Measurements from ENCODE around the gene TCF23. TPM values are rescaled to one million over a fixed set of nuclear protein-coding genes. Genes with fewer than 3 reads are reported as not detected.
"Not testable (repeated sequence)": the region's sequence is repeated elsewhere in the genome, so short reads cannot be mapped to it uniquely, and the experiment has no call there.

The TCF23 gene
- total RNA-seq, 1 donor from 2014 or later, result not detected

GRCh38 chr2:27118525-27119329, 30.1 kb upstream of the TCF23 start, which contains the start of gene CGREF1:
TSS of gene CGREF1 (minus strand) at chr2:27119128. CDS start at chr2:27104366, 14,762 bp downstream.
- H3K27me3 Mint-ChIP-seq (ENCODE audit: low read depth), result peaks cover 16% of the 10 kb centered on the region
- H3K4me1 Mint-ChIP-seq (ENCODE audit: low read depth), result peaks cover 16% of the 10 kb centered on the region
- TF ChIP-seq CTCF (IDR thresholded peaks at IDR 0.05), result no peak
- H3K9me3 Mint-ChIP-seq (ENCODE audit: low read depth), result no peaks in the 10 kb centered on the region
- no peaks in the 10 kb centered on the region for H3K36me3 Mint-ChIP-seq (ENCODE audit: low read depth)
- no peak for DNase-seq (ENCODE audit: low spot score)
- H3K27ac Mint-ChIP-seq (ENCODE audit: unreplicated experiment), result no peak within 1 kb of the TSS
- H3K4me3 Mint-ChIP-seq (ENCODE audit: unreplicated experiment), result peak within 1 kb of the TSS; percentile 73

DNA sequence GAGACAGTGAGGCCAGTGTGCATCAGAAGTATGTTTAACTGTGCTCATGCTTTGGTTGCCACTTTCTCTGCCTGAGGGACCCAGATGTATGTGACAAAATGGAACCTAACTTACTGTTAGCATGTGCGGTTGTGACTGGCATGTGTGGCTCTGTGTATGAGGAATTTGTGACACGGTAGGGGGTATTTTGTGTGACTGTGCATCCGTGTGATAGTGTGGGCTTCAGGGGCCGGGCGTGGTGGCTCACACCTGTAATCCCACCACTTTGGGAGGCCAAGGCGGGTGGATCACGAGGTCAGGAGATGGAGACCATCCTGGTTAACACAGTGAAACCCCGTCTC, 29.5 kb upstream of the TCF23 start:
- H3K36me3 Mint-ChIP-seq (ENCODE audit: low read depth); H3K9me3 Mint-ChIP-seq (ENCODE audit: low read depth); DNase-seq (ENCODE audit: low spot score); H3K27ac Mint-ChIP-seq (ENCODE audit: unreplicated experiment): not testable (repeated sequence)
- H3K4me3 Mint-ChIP-seq (ENCODE audit: unreplicated experiment), result peak overlapping the region; percentile 73
- peaks cover 18% of the 10 kb centered on the region for H3K4me1 Mint-ChIP-seq (ENCODE audit: low read depth)
- peaks cover 16% of the 10 kb centered on the region for H3K27me3 Mint-ChIP-seq (ENCODE audit: low read depth)

DNA sequence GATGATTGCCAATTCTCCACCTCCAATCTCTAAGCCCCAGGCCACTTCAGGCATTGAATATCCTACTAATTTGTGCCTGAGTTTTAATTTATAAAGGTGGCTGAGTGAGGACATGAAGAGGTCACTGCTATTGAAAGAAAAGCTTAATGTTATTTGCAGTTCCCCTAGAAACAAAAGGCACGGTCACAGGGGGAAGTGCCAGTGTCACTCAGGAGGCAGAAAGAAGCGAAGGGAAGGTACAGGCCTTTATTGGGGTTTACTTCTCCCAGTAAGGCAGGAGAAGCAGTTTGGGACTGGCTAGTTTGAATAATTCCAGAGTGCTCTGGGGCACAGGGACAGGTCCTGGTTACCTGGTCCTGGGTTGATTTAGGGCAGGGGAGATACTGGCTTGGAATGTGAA, 26.9 kb upstream of the TCF23 start:
- H3K27me3 Mint-ChIP-seq (ENCODE audit: low read depth), result peaks cover 16% of the 10 kb centered on the region
- H3K36me3 Mint-ChIP-seq (ENCODE audit: low read depth), result no peaks in the 10 kb centered on the region
- no peaks in the 10 kb centered on the region for H3K9me3 Mint-ChIP-seq (ENCODE audit: low read depth)
- H3K4me3 Mint-ChIP-seq (ENCODE audit: unreplicated experiment), result no peak overlapping the region
- no peak overlapping the region for H3K27ac Mint-ChIP-seq (ENCODE audit: unreplicated experiment)
- no peak for DNase-seq (ENCODE audit: low spot score)
- peaks cover 18% of the 10 kb centered on the region for H3K4me1 Mint-ChIP-seq (ENCODE audit: low read depth)
- no peak for TF ChIP-seq CTCF (IDR thresholded peaks at IDR 0.05)

DNA sequence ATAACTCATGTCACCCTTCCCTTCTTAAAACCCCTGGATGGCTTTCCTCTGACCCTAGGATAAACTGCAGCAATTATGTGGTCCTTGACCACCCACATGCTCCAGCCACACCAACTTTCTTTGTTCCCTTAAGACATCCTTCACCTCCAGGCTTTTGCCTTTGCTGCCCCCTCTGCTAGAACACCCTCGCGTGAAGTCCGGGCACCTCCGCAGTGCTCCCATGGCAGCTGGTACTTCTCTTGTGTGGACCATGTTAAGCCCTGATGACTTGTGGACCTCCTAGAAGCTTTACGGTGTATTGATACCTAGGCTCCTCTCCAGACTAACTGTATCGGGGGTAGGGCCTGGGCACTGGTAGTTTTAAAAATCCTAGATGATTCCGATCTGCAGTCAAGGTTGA, 26.0 kb upstream of the TCF23 start:
- Mint-ChIP-seq H3K36me3 (ENCODE audit: low read depth) (no peaks in the 10 kb centered on the region), H3K9me3 (ENCODE audit: low read depth) (no peaks in the 10 kb centered on the region), H3K27ac (ENCODE audit: unreplicated experiment) (no peak overlapping the region), H3K27me3 (ENCODE audit: low read depth) (peaks cover 16% of the 10 kb centered on the region), H3K4me3 (ENCODE audit: unreplicated experiment) (peak overlapping the region; percentile 80), H3K4me1 (ENCODE audit: low read depth) (peaks cover 18% of the 10 kb centered on the region)
- no peak for TF ChIP-seq CTCF (IDR thresholded peaks at IDR 0.05)
- DNase-seq (ENCODE audit: low spot score), result no peak

GRCh38 chr2:27123302-27124150, 25.3 kb upstream of the TCF23 start, which contains the start of gene ABHD1:
TSS of gene ABHD1 (plus strand) at chr2:27123815. CDS start at chr2:27123949, 134 bp downstream.
- TF ChIP-seq CTCF (IDR thresholded peaks at IDR 0.05), result peak; percentile 46
- Mint-ChIP-seq H3K27ac (ENCODE audit: unreplicated experiment) (no peak within 1 kb of the TSS), H3K4me3 (ENCODE audit: unreplicated experiment) (peak within 1 kb of the TSS; percentile 80), H3K27me3 (ENCODE audit: low read depth) (peaks cover 13% of the 10 kb centered on the region), H3K36me3 (ENCODE audit: low read depth) (no peaks in the 10 kb centered on the region), H3K9me3 (ENCODE audit: low read depth) (no peaks in the 10 kb centered on the region), H3K4me1 (ENCODE audit: low read depth) (peaks cover 12% of the 10 kb centered on the region)
- DNase-seq (ENCODE audit: low spot score), result no peak

All from chondrocyte (in vitro differentiated cells).